Measurements from ENCODE around the gene AMOTL2.

DNA sequence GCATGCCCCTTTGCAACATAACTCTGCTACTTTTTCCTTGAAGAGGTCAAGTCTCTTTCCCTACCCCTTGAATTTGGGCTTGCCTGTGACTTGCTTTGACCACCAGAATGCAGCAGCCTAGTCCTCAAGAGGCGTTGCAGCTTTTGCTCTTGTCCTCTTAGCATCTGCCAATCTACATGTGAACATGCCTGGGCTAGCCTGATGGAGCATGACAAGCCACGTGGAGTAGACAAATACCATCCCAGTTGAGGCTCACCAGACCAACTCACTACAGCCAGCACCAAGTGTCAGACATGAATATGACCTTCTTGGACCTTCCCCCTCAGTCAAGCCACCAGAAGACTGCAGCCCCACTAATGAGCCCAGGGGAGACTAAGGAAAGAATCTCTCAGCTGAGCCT is 32.9 kb downstream of the AMOTL2 start:
- TF ChIP-seq CTCF (IDR thresholded peaks at IDR 0.05 in 4 of 5, conservative IDR thresholded peaks at IDR 0.05 in 1 of 5) (no peak), POLR2A (IDR thresholded peaks at IDR 0.05) (no peak)
